Mononuclear cell (primary cell): Measurements from ENCODE around the gene METTL22. TPM values are rescaled to one million over a fixed set of nuclear protein-coding genes. Genes with fewer than 3 reads are reported as not detected.

ENCODE experiments used
- total RNA-seq: library from RNA; depleted of rRNA; stranded (reverse); fragments of >200 nt; gene quantifications from one replicate; pipeline ENCODE4 v1.2.3, GENCODE V29; 2012

The METTL22 gene
- total RNA-seq, 1 donor: 19.6 TPM

Other genes starting within 250 kb of the METTL22 start
- gene TMEM114, start 31.2 kb upstream of the METTL22 start, total RNA-seq: not detected
- 2.5 TPM for gene ABAT, start 52.9 kb downstream of the METTL22 start, total RNA-seq
- 1.3 TPM for gene TMEM186, start 175.9 kb downstream of the METTL22 start, total RNA-seq
- 19.7 TPM for gene PMM2, start 176.1 kb downstream of the METTL22 start, total RNA-seq
- 22.4 TPM for gene CARHSP1, start 247.3 kb downstream of the METTL22 start, total RNA-seq